Endothelial cell of umbilical vein (primary cell): ENCODE data around the gene NAPB. TPM values are rescaled to one million over a fixed set of nuclear protein-coding genes. Genes with fewer than 3 reads are reported as not detected.

Experiments
- BruUV-seq: library from RNA; stranded (reverse); fragments of 400-500 nt; replicated peaks from 2 replicates; lab custom pipeline; 2021; lab: Mats Ljungman, UMichigan
- CTCF ChIA-PET: fragments of 300-600, 350-600 bp; sonication (Branson Sonifier 250); formaldehyde crosslinking; loops from one replicate; lab custom pipeline; 2021; ENCODE audit warnings: antibody characterized with exemption, inconsistent platforms; lab: Charles Lee
- POLR2A ChIA-PET: fragments of 300-600, 350-600 bp; sonication (Branson Sonifier 250); formaldehyde crosslinking; loops from one replicate; lab custom pipeline; 2021; ENCODE audit warnings: antibody characterized with exemption, inconsistent platforms; lab: Charles Lee
- DNase-seq: peaks from one replicate; pipeline ENCODE4 v3.0.0-alpha.2; 2011; ENCODE audit warnings: low read depth, low spot score
- FAIRE-seq: peaks from 2 replicates; lab custom pipeline; 2011; peaks lifted over from hg19 to GRCh38; lab: Jason Lieb, UNC
- H2AFZ ChIP-seq: 2 replicates; pipeline ENCODE4 v1.6.0; 2012; ENCODE audit warnings: low read depth, low read length, control low read depth, inconsistent platforms
- H3K27ac ChIP-seq: 2 replicates; pipeline ENCODE4 v1.5.1; 2011; ENCODE audit warnings: low read depth, mild to moderate bottlenecking, control low read depth, low read length, moderate library complexity; ENCODE audit not compliant: insufficient read depth
- H3K27me3 ChIP-seq, 2 experiments: 2 replicates each; pipeline versions ENCODE4 v1.6.0 to v1.6.1; 2011; ENCODE audit warnings: low read length in 2 of 2, mixed read lengths in 1 of 2; ENCODE audit not compliant: control insufficient read depth in 2 of 2, insufficient read depth in 2 of 2
- H3K36me3 ChIP-seq, 2 experiments: 2 replicates in 1 of 2; 3 replicates in 1 of 2; pipeline ENCODE4 v1.5.1; 2011; ENCODE audit warnings: low read length in 2 of 2, mild to moderate bottlenecking in 1 of 2, moderate library complexity in 1 of 2; ENCODE audit not compliant: control insufficient read depth in 2 of 2, insufficient read depth in 2 of 2; ENCODE audit errors: extremely low read depth in 1 of 2
- H3K4me1 ChIP-seq: 3 replicates; pipeline ENCODE4 v1.5.1; 2011; ENCODE audit warnings: mild to moderate bottlenecking, low read length; ENCODE audit not compliant: control insufficient read depth, insufficient read depth; ENCODE audit errors: extremely low read depth
- H3K4me2 ChIP-seq: 2 replicates; pipeline ENCODE4 v1.6.1; 2011; ENCODE audit warnings: low read length, control low read depth, mixed read lengths; ENCODE audit not compliant: insufficient read depth
- H3K4me3 ChIP-seq, 3 experiments: fragments of 200-600 bp in 1 of 3; sonication (generic), shearing (Covaris generic) in 1 of 3; replicated peaks in 1 of 3; 2 replicates each; pipeline ENCODE4 v1.5.1; 2011 to 2016; ENCODE audit warnings: control low read depth in 3 of 3, low read length in 3 of 3, mild to moderate bottlenecking in 2 of 3, inconsistent platforms in 1 of 3, low read depth in 1 of 3, moderate library complexity in 1 of 3; ENCODE audit not compliant: insufficient read depth in 1 of 3
- H3K79me2 ChIP-seq: 2 replicates; pipeline ENCODE4 v1.6.0; 2012; ENCODE audit warnings: low read length, inconsistent platforms; ENCODE audit not compliant: control insufficient read depth, insufficient read depth
- H3K9ac ChIP-seq: replicated peaks from 2 replicates; pipeline ENCODE3; 2011; ENCODE audit warnings: low read length, control low read depth; ENCODE audit not compliant: insufficient read depth; ENCODE audit errors: extremely low read depth
- H3K9me1 ChIP-seq: replicated peaks from 3 replicates; pipeline ENCODE4 v1.6.0; 2011; ENCODE audit warnings: mild to moderate bottlenecking, low read length; ENCODE audit not compliant: control insufficient read depth, insufficient read depth; ENCODE audit errors: extremely low read depth
- H3K9me3 ChIP-seq: replicated peaks from 2 replicates; pipeline ENCODE4 v1.5.1; 2012; ENCODE audit warnings: low read length, inconsistent platforms; ENCODE audit not compliant: control insufficient read depth, insufficient read depth
- H4K20me1 ChIP-seq: replicated peaks from 2 replicates; pipeline ENCODE3; 2011; ENCODE audit warnings: mild to moderate bottlenecking, low read length; ENCODE audit not compliant: control insufficient read depth, insufficient read depth; ENCODE audit errors: extremely low read depth
- CTCF ChIP-seq, 2 donors: IDR thresholded peaks; 1 replicate in 1 of 2; 2 replicates in 1 of 2; pipeline ENCODE4 v1.5.1; 2011; ENCODE audit warnings: low read length in 2 of 2, mild to moderate bottlenecking in 2 of 2, moderate library complexity in 2 of 2, control low read depth in 1 of 2, inconsistent platforms in 1 of 2, low read depth in 1 of 2; ENCODE audit not compliant: insufficient read depth in 1 of 2; ENCODE audit errors: extremely low read depth in 1 of 2
- EZH2 ChIP-seq: IDR thresholded peaks from 2 replicates; pipeline ENCODE4 v1.6.1; 2012; ENCODE audit warnings: borderline replicate concordance, low read depth, mild to moderate bottlenecking, moderate library complexity, low read length, inconsistent platforms; ENCODE audit not compliant: severe bottlenecking
- FOS ChIP-seq: IDR thresholded peaks from 2 replicates; pipeline ENCODE4 v1.6.1; 2011; ENCODE audit warnings: mild to moderate bottlenecking, low read length, moderate library complexity, borderline replicate concordance; ENCODE audit not compliant: insufficient read depth
- GATA2 ChIP-seq: IDR thresholded peaks from 2 replicates; pipeline ENCODE4 v1.7.0; 2011; ENCODE audit warnings: low read depth, mild to moderate bottlenecking, moderate library complexity, mixed read lengths, low read length; ENCODE audit not compliant: insufficient read length, insufficient read depth
- JUN ChIP-seq: IDR thresholded peaks from 2 replicates; pipeline ENCODE4 v1.6.1; 2011; ENCODE audit warnings: borderline replicate concordance, low read depth; ENCODE audit not compliant: insufficient read length, insufficient read depth
- MAX ChIP-seq: IDR thresholded peaks from 2 replicates; pipeline ENCODE4 v1.6.1; 2011; ENCODE audit not compliant: insufficient read depth, insufficient read length
- MYC ChIP-seq: IDR thresholded peaks from one replicate; pipeline ENCODE4 v1.6.1; 2011; ENCODE audit warnings: mild to moderate bottlenecking, low read depth, low read length
- POLR2A ChIP-seq: IDR thresholded peaks from 2 replicates; pipeline ENCODE4 v1.6.1; 2012; ENCODE audit warnings: low read depth, mild to moderate bottlenecking, control low read depth, low read length
- POLR2AphosphoS5 ChIP-seq: IDR thresholded peaks from 2 replicates; pipeline ENCODE4 v1.6.1; 2012; ENCODE audit warnings: low read depth, mild to moderate bottlenecking, control low read depth, low read length, moderate library complexity; ENCODE audit not compliant: insufficient read depth
- dilution Hi-C: fragments of 300-500 bp; cut with MboI; formaldehyde crosslinking; loops from one replicate; pipeline ENCODE4 v1.15.0; 2019; ENCODE audit warnings: low sequenced_read_pairs; ENCODE audit not compliant: extremely low pct_ligation_motif_present
- intact Hi-C: fragments of 100-400 bp; cut with micrococcal nuclease; formaldehyde crosslinking; loops from one replicate; pipeline ENCODE4 v1.10.0; 2022
- polyA plus RNA-seq, 4 experiments: library from polyadenylated mRNA; depleted of rRNA in 3 of 4; stranded (reverse) in 3 of 4; unstranded in 1 of 4; fragments of >200 nt; gene quantifications; 2 replicates each; pipeline versions ENCODE4 v1.2.1 to v1.2.3, GENCODE V29; 2011 to 2012; ENCODE audit warnings: missing spikeins in 1 of 4
- total RNA-seq: library from RNA; stranded (reverse); gene quantifications from 2 replicates; pipeline ENCODE4 v1.2.3, GENCODE V29; 2021

Gene NAPB
- total and polyA plus RNA-seq, 2 donors (not counting 3 experiments of a cell fraction or from before 2014, with no cell fraction given): 4.7 to 10.1 TPM

GRCh38 chr20:23379772-23380171, 41.5 kb downstream of the NAPB start:
- Histone ChIP-seq H4K20me1 (no peaks in the 10 kb centered on the region), H3K27me3 (no peaks in the 10 kb centered on the region), H3K36me3 (peaks cover 7 to 15% of the 10 kb centered on the region in 2 experiments), H3K4me2 (no peak overlapping the region), H3K4me1 (peaks cover 2% of the 10 kb centered on the region), H3K9ac (no peak overlapping the region), H2AFZ (no peak overlapping the region), H3K9me3 (no peaks in the 10 kb centered on the region), H3K4me3 (no peak overlapping the region), H3K27ac (no peak overlapping the region), H3K79me2 (peaks cover 4% of the 10 kb centered on the region), H3K9me1 (no peaks in the 10 kb centered on the region)
- POLR2A ChIA-PET: no interaction called here
- FAIRE-seq (no peak), DNase-seq (no peak)
- BruUV-seq: no TSS peak
- dilution Hi-C loops (no loop called here), intact Hi-C loops (no loop called here)
- CTCF ChIA-PET: interaction anchor here (1.1 to 1.2 kb wide), 2 partner anchors 30 to 38 kb away, joined by 3 to 4 read pairs; partner anchors contain the start of gene NXT1
- TF ChIP-seq MYC (no peak), EZH2 (no peak)

GRCh38 chr20:23375827-23376226, 45.5 kb downstream of the NAPB start:
- peaks cover 5 to 30% of the 10 kb centered on the region in 2 experiments for H3K36me3 ChIP-seq
- no peak overlapping the region for H2AFZ ChIP-seq
- dilution Hi-C loops: no loop called here
- H3K27ac ChIP-seq: no peak overlapping the region
- H3K9ac ChIP-seq: no peak overlapping the region
- CTCF ChIA-PET: interaction anchor here (1.3 to 1.4 kb wide), 2 partner anchors 16 to 130 kb away, joined by 3 to 5 read pairs; no protein-coding TSS in a partner anchor
- no peak for DNase-seq
- H3K79me2 ChIP-seq: peaks cover 7% of the 10 kb centered on the region
- no peaks in the 10 kb centered on the region for H3K27me3 ChIP-seq
- no TSS peak for BruUV-seq
- no peaks in the 10 kb centered on the region for H3K9me1 ChIP-seq
- no peak overlapping the region for H3K4me2 ChIP-seq
- FAIRE-seq: no peak
- TF ChIP-seq POLR2A (no peak), MAX (no peak), GATA2 (no peak), POLR2AphosphoS5 (no peak), EZH2 (no peak), MYC (no peak), CTCF (IDR thresholded peaks at IDR 0.05; ENCODE audit: extremely low read depth in 1 of 2, insufficient read depth in 1 of 2, low read depth in 1 of 2, low read length in 2 of 2) (no peak), JUN (no peak), FOS (no peak)
- intact Hi-C loops: no loop called here
- POLR2A ChIA-PET: interaction anchor here (1.0 kb wide), 1 partner anchor 18 kb away, joined by 3 read pairs; no protein-coding TSS in a partner anchor
- peaks cover 13% of the 10 kb centered on the region for H3K4me1 ChIP-seq
- H4K20me1 ChIP-seq: no peaks in the 10 kb centered on the region
- no peaks in the 10 kb centered on the region for H3K9me3 ChIP-seq
- H3K4me3 ChIP-seq: no peak overlapping the region
